Measurements from ENCODE around the gene NME3. TPM values are rescaled to one million over a fixed set of nuclear protein-coding genes. Genes with fewer than 3 reads are reported as not detected.

NME3 gene
- total and polyA plus RNA-seq, 9 of the 15 experiments (the other 6 are each of a cell fraction or from before 2014, with no cell fraction given), result 0.68 to 76.3 (median 11.5) TPM

DNA sequence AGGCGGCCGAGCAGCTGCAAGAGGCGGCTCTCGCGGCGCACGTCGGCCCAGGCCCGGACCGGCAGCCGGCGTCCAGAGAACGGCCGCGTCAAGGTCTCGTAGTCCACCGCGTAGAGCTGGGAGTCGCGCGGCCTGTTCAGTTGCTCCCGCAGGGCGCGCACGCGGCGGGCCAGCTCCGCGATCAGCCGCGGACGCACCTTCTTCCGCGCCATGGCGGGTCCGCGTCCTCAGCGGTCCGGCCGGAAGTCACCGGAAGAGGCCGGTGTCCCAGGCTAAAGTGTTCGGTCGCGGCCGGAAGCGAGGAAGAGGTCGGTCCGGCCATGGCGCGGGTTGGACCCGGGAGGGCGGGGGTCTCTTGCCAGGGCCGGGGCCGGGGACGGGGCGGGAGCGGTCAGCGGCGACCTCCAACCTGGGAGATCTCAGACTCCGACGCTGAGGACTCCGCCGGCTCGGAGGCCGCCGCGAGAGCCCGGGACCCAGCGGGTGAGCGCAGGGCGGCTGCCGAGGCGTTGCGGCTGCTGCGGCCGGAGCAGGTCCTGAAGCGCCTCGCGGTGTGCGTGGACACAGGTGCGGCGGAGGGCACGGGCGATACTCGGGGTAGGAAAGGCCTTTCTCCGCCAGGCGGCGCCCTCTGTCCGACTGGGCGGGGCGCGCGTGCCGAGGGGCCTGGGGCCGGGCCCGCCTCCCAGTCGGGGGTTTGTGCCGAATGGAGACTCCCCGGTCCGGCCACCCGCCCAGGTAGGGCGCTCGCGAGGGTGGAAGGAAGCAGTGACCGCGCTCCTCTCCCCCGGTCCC is 1.8 kb upstream of the NME3 start, which contains the start of gene MRPS34 (continued):
- TF ChIP-seq, protein P1, sequence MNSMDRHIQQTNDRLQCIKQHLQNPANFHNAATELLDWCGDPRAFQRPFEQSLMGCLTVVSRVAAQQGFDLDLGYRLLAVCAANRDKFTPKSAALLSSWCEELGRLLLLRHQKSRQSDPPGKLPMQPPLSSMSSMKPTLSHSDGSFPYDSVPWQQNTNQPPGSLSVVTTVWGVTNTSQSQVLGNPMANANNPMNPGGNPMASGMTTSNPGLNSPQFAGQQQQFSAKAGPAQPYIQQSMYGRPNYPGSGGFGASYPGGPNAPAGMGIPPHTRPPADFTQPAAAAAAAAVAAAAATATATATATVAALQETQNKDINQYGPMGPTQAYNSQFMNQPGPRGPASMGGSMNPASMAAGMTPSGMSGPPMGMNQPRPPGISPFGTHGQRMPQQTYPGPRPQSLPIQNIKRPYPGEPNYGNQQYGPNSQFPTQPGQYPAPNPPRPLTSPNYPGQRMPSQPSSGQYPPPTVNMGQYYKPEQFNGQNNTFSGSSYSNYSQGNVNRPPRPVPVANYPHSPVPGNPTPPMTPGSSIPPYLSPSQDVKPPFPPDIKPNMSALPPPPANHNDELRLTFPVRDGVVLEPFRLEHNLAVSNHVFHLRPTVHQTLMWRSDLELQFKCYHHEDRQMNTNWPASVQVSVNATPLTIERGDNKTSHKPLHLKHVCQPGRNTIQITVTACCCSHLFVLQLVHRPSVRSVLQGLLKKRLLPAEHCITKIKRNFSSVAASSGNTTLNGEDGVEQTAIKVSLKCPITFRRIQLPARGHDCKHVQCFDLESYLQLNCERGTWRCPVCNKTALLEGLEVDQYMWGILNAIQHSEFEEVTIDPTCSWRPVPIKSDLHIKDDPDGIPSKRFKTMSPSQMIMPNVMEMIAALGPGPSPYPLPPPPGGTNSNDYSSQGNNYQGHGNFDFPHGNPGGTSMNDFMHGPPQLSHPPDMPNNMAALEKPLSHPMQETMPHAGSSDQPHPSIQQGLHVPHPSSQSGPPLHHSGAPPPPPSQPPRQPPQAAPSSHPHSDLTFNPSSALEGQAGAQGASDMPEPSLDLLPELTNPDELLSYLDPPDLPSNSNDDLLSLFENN (IDR thresholded peaks at IDR 0.05; ENCODE audit: low read depth in 2 of 2, low read length in 2 of 2), result no peak; a peak in 1 of 4 replicates
- TF ChIP-seq SMARCB1 (IDR thresholded peaks at IDR 0.05; ENCODE audit: insufficient read length, low read depth) (no peak), WHSC1 (IDR thresholded peaks at IDR 0.05; ENCODE audit: low read length) (no peak), ETV5 (CRISPR knock-in tag; IDR thresholded peaks at IDR 0.05; ENCODE audit: low read depth) (peak; percentile 91), ZNF707 (CRISPR knock-in tag; conservative IDR thresholded peaks at IDR 0.05) (no peak), ZNF217 (CRISPR knock-in tag; IDR thresholded peaks at IDR 0.05) (no peak), ZFP30 (CRISPR knock-in tag; IDR thresholded peaks at IDR 0.05; ENCODE audit: borderline replicate concordance) (no peak), ZNF175 (CRISPR knock-in tag; IDR thresholded peaks at IDR 0.05; ENCODE audit: low read depth) (no peak), THRAP3 (IDR thresholded peaks at IDR 0.05; ENCODE audit: borderline replicate concordance) (no peak), ZNF76 (CRISPR knock-in tag; IDR thresholded peaks at IDR 0.05; ENCODE audit: borderline replicate concordance) (no peak), NCOA2 (IDR thresholded peaks at IDR 0.05; ENCODE audit: partially characterized antibody in 2 of 2) (no peak), PHB (CRISPR knock-in tag; IDR thresholded peaks at IDR 0.05) (0 out of 2 replicates have a peak, but pooled peaks have one; percentile 75), ZFP36 (IDR thresholded peaks at IDR 0.05; ENCODE audit: low read depth, low read length, partially characterized antibody) (no peak)
- TF ChIP-seq, protein P2, sequence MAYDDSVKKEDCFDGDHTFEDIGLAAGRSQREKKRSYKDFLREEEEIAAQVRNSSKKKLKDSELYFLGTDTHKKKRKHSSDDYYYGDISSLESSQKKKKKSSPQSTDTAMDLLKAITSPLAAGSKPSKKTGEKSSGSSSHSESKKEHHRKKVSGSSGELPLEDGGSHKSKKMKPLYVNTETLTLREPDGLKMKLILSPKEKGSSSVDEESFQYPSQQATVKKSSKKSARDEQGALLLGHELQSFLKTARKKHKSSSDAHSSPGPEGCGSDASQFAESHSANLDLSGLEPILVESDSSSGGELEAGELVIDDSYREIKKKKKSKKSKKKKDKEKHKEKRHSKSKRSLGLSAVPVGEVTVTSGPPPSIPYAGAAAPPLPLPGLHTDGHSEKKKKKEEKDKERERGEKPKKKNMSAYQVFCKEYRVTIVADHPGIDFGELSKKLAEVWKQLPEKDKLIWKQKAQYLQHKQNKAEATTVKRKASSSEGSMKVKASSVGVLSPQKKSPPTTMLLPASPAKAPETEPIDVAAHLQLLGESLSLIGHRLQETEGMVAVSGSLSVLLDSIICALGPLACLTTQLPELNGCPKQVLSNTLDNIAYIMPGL (CRISPR knock-in tag; IDR thresholded peaks at IDR 0.05), result peak; percentile 87; the same call in 1 of the 2 replicates
- TF ChIP-seq, protein P3, sequence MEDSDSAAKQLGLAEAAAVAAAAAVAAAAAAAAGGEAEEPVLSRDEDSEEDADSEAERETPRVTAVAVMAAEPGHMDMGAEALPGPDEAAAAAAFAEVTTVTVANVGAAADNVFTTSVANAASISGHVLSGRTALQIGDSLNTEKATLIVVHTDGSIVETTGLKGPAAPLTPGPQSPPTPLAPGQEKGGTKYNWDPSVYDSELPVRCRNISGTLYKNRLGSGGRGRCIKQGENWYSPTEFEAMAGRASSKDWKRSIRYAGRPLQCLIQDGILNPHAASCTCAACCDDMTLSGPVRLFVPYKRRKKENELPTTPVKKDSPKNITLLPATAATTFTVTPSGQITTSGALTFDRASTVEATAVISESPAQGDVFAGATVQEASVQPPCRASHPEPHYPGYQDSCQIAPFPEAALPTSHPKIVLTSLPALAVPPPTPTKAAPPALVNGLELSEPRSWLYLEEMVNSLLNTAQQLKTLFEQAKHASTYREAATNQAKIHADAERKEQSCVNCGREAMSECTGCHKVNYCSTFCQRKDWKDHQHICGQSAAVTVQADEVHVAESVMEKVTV (CRISPR knock-in tag; IDR thresholded peaks at IDR 0.05), result no peak
- TF ChIP-seq, protein P4, sequence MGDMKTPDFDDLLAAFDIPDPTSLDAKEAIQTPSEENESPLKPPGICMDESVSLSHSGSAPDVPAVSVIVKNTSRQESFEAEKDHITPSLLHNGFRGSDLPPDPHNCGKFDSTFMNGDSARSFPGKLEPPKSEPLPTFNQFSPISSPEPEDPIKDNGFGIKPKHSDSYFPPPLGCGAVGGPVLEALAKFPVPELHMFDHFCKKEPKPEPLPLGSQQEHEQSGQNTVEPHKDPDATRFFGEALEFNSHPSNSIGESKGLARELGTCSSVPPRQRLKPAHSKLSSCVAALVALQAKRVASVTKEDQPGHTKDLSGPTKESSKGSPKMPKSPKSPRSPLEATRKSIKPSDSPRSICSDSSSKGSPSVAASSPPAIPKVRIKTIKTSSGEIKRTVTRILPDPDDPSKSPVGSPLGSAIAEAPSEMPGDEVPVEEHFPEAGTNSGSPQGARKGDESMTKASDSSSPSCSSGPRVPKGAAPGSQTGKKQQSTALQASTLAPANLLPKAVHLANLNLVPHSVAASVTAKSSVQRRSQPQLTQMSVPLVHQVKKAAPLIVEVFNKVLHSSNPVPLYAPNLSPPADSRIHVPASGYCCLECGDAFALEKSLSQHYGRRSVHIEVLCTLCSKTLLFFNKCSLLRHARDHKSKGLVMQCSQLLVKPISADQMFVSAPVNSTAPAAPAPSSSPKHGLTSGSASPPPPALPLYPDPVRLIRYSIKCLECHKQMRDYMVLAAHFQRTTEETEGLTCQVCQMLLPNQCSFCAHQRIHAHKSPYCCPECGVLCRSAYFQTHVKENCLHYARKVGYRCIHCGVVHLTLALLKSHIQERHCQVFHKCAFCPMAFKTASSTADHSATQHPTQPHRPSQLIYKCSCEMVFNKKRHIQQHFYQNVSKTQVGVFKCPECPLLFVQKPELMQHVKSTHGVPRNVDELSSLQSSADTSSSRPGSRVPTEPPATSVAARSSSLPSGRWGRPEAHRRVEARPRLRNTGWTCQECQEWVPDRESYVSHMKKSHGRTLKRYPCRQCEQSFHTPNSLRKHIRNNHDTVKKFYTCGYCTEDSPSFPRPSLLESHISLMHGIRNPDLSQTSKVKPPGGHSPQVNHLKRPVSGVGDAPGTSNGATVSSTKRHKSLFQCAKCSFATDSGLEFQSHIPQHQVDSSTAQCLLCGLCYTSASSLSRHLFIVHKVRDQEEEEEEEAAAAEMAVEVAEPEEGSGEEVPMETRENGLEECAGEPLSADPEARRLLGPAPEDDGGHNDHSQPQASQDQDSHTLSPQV (IDR thresholded peaks at IDR 0.05), result no peak
